ENCODE results near the gene HIC2. TPM values are rescaled to one million over a fixed set of nuclear protein-coding genes. Genes with fewer than 3 reads are reported as not detected.

The HIC2 gene
- total RNA-seq, 1 experiment from 2014 or later = 33.3 TPM

- H3K27ac Mint-ChIP-seq = peak overlapping the region; percentile 72
- no peak overlapping the region for H3K4me3 Mint-ChIP-seq
- DNase-seq (ENCODE audit: low spot score) (peak; percentile 10), ATAC-seq (no peak)
- peaks cover 16% of the 10 kb centered on the region for H3K4me1 Mint-ChIP-seq
- no peaks in the 10 kb centered on the region for H3K9me3 Mint-ChIP-seq
- no peaks in the 10 kb centered on the region for H3K27me3 Mint-ChIP-seq (ENCODE audit: low read depth)
- TF ChIP-seq RELA (CRISPR knock-in tag; IDR thresholded peaks at IDR 0.05; ENCODE audit: borderline replicate concordance) = no peak
- no peak for TF ChIP-seq CREM (CRISPR knock-in tag; IDR thresholded peaks at IDR 0.05)
- no peak for TF ChIP-seq STAT6 (CRISPR knock-in tag; conservative IDR thresholded peaks at IDR 0.05; ENCODE audit: low read depth)
- TF ChIP-seq ATF2 (CRISPR knock-in tag; IDR thresholded peaks at IDR 0.05; ENCODE audit: borderline replicate concordance, low read depth) = no peak
- no peak for TF ChIP-seq SP1 (CRISPR knock-in tag; conservative IDR thresholded peaks at IDR 0.05)
- no peak for TF ChIP-seq ATF6 (CRISPR knock-in tag; IDR thresholded peaks at IDR 0.05)
- no peak for TF ChIP-seq ZNF121 (CRISPR knock-in tag; IDR thresholded peaks at IDR 0.05)
- TF ChIP-seq NR3C1 (CRISPR knock-in tag; conservative IDR thresholded peaks at IDR 0.05; ENCODE audit: low read depth) = no peak
- TF ChIP-seq E2F5 (CRISPR knock-in tag; IDR thresholded peaks at IDR 0.05) = no peak
- no peak for TF ChIP-seq ELF4 (CRISPR knock-in tag; IDR thresholded peaks at IDR 0.05; ENCODE audit: low read depth)
- TF ChIP-seq IRF1 (CRISPR knock-in tag; IDR thresholded peaks at IDR 0.05) = no peak
- TF ChIP-seq NFYB (CRISPR knock-in tag; conservative IDR thresholded peaks at IDR 0.05; ENCODE audit: low read depth) = no peak
- no peak for TF ChIP-seq ETV6 (CRISPR knock-in tag; IDR thresholded peaks at IDR 0.05)
- TF ChIP-seq ZNF219 (CRISPR knock-in tag; IDR thresholded peaks at IDR 0.05; ENCODE audit: borderline replicate concordance) = no peak
- no peak for TF ChIP-seq ZNF232 (CRISPR knock-in tag; IDR thresholded peaks at IDR 0.05)
- no peak for TF ChIP-seq ZSCAN18 (CRISPR knock-in tag; IDR thresholded peaks at IDR 0.05)
- H3K36me3 Mint-ChIP-seq = peaks cover 10% of the 10 kb centered on the region; the same call in 1 of the 2 replicates
- POLR2A ChIA-PET = no interaction called here
- CTCF ChIA-PET = interaction anchor here (0.6 kb wide), 1 partner anchor 196 kb away, joined by 5 read pairs; no protein-coding TSS in a partner anchor
Observed at GRCh38 chr22:21449531-21450319, 32.6 kb downstream of the HIC2 start.
